Smooth muscle cell (in vitro differentiated cells): ENCODE measurements around the gene LDLRAD4. TPM values are rescaled to one million over a fixed set of nuclear protein-coding genes. Genes with fewer than 3 reads are reported as not detected.

Source experiments
- DNase-seq: peaks from one replicate; lab custom pipeline; 2025; ENCODE audit not compliant: unreplicated experiment; lab: John Stamatoyannopoulos, UW
- H2AFZ ChIP-seq: fragments of 200-600 bp; sonication (generic); 2 replicates; pipeline ENCODE4 v1.6.0; 2016; ENCODE audit warnings: antibody characterized with exemption, low read depth, mild to moderate bottlenecking
- H3F3A ChIP-seq: fragments of 200-600 bp; sonication (generic); 2 replicates; pipeline ENCODE4 v1.6.0; 2017; ENCODE audit warnings: antibody characterized with exemption, low read depth
- H3K27ac ChIP-seq: fragments of 200-600 bp; sonication (generic); 2 replicates; pipeline ENCODE4 v1.5.1; 2016; ENCODE audit warnings: low read depth, mild to moderate bottlenecking
- H3K27me3 ChIP-seq: fragments of 200-600 bp; sonication (generic); 2 replicates; pipeline ENCODE4 v1.6.1; 2016; ENCODE audit warnings: low read depth, mild to moderate bottlenecking
- H3K36me3 ChIP-seq: fragments of 200-600 bp; sonication (generic); 2 replicates; pipeline ENCODE4 v1.5.1; 2016; ENCODE audit warnings: low read depth
- H3K4me1 ChIP-seq: fragments of 200-600 bp; sonication (generic); 2 replicates; pipeline ENCODE4 v1.5.1; 2016; ENCODE audit warnings: low read depth
- H3K4me2 ChIP-seq: fragments of 200-600 bp; sonication (generic); 2 replicates; pipeline ENCODE4 v1.6.0; 2016; ENCODE audit warnings: mild to moderate bottlenecking
- H3K4me3 ChIP-seq: fragments of 200-600 bp; sonication (generic); 2 replicates; pipeline ENCODE4 v1.5.1; 2016; ENCODE audit warnings: mild to moderate bottlenecking
- H3K79me2 ChIP-seq: fragments of 200-600 bp; sonication (generic); 2 replicates; pipeline ENCODE4 v1.6.0; 2016; ENCODE audit warnings: low read depth, mild to moderate bottlenecking
- H3K9ac ChIP-seq: fragments of 200-600 bp; sonication (generic); 2 replicates; pipeline ENCODE4 v1.6.0; 2016; ENCODE audit warnings: low read depth
- H3K9me3 ChIP-seq: fragments of 200-600 bp; sonication (generic); replicated peaks from 2 replicates; pipeline ENCODE4 v1.5.1; 2016; ENCODE audit warnings: low read depth
- H4K20me1 ChIP-seq: fragments of 200-600 bp; sonication (generic); 2 replicates; pipeline ENCODE4 v1.6.0; 2016; ENCODE audit warnings: low read depth
- CTCF ChIP-seq: fragments of 200-600 bp; sonication (generic); IDR thresholded peaks from 2 replicates; pipeline ENCODE4 v1.5.1; 2017; ENCODE audit warnings: borderline replicate concordance, mild to moderate bottlenecking, antibody characterized with exemption; ENCODE audit not compliant: insufficient read depth, poor library complexity, severe bottlenecking
- WGBS: methylation state at CpG from one replicate; pipeline ENCODE4 v1.1.7; 2016; ENCODE audit warnings: low lambda C conversion rate; 5-methylcytosine and 5-hydroxymethylcytosine counted together
- polyA plus RNA-seq: library from polyadenylated mRNA; unstranded; fragments of >200 nt; fragmentation: Nextera tagmentation; extraction: Ambion mirVana; gene quantifications from 2 replicates; pipeline ENCODE4 v1.2.1, GENCODE V29; 2016
- total RNA-seq: library from RNA; depleted of rRNA; stranded (reverse); fragments of >200 nt; gene quantifications from 2 replicates; pipeline ENCODE4 v1.2.3, GENCODE V29; 2014

The LDLRAD4 gene
- total and polyA plus RNA-seq, 2 experiments from 2014 or later, result 36.2 to 48.3 TPM

- no peak for DNase-seq
- Histone ChIP-seq H3F3A (no peaks in the 10 kb centered on the region), H3K36me3 (no peaks in the 10 kb centered on the region), H3K27me3 (no peaks in the 10 kb centered on the region), H3K4me1 (peaks cover 3% of the 10 kb centered on the region), H3K4me3 (no peak overlapping the region), H3K79me2 (peaks cover 72% of the 10 kb centered on the region), H4K20me1 (no peaks in the 10 kb centered on the region), H2AFZ (no peak overlapping the region), H3K27ac (peak overlapping the region; percentile 4), H3K9me3 (no peaks in the 10 kb centered on the region), H3K9ac (no peak overlapping the region), H3K4me2 (no peak overlapping the region)
- TF ChIP-seq CTCF, result no peak
- 97% methylated on average over 7 of the region's 7 CpGs for WGBS
Measured at GRCh38 chr18:13379062-13379865, 160.7 kb downstream of the LDLRAD4 start.

- no peak for TF ChIP-seq CTCF
- no peak for DNase-seq
- no peaks in the 10 kb centered on the region for H3F3A ChIP-seq
- no peak overlapping the region for H3K4me2 ChIP-seq
- H3K79me2 ChIP-seq, result peaks cover 79% of the 10 kb centered on the region
- 83% methylated on average over 13 of the region's 18 CpGs for WGBS
- peak overlapping the region; percentile 34 for H3K27ac ChIP-seq
- no peak overlapping the region for H2AFZ ChIP-seq
- no peaks in the 10 kb centered on the region for H3K27me3 ChIP-seq
- no peak overlapping the region for H3K9ac ChIP-seq
- no peaks in the 10 kb centered on the region for H3K9me3 ChIP-seq
- H3K4me1 ChIP-seq, result peaks cover 3% of the 10 kb centered on the region
- H3K36me3 ChIP-seq, result no peaks in the 10 kb centered on the region
- H3K4me3 ChIP-seq, result no peak overlapping the region
- H4K20me1 ChIP-seq, result no peaks in the 10 kb centered on the region
Measured at GRCh38 chr18:13379930-13380690, 161.6 kb downstream of the LDLRAD4 start.

- Histone ChIP-seq H3K9ac (no peak overlapping the region), H3K36me3 (no peaks in the 10 kb centered on the region), H2AFZ (no peak overlapping the region), H4K20me1 (no peaks in the 10 kb centered on the region), H3K4me2 (no peak overlapping the region), H3K4me3 (no peak overlapping the region), H3K4me1 (peaks cover under 1% of the 10 kb centered on the region), H3K27me3 (no peaks in the 10 kb centered on the region), H3F3A (no peaks in the 10 kb centered on the region), H3K9me3 (no peaks in the 10 kb centered on the region), H3K79me2 (peaks cover 85% of the 10 kb centered on the region), H3K27ac (peak overlapping the region; percentile 34)
- no peak for DNase-seq
- WGBS, result 97% methylated on average over 2 of the region's 2 CpGs
- TF ChIP-seq CTCF, result no peak
Measured at GRCh38 chr18:13380691-13381070, 162.1 kb downstream of the LDLRAD4 start.
